C4-2B (cell line): Measurements from ENCODE around the gene SEC16B.

ENCODE experiments used
- ZFX ChIP-seq: fragments of 450-650 bp; IDR thresholded peaks from 2 replicates; pipeline ENCODE4 v1.6.1; 2017
- TF ChIP-seq, protein P1 (sequence below): fragments of 450-650 bp; conservative IDR thresholded peaks from 2 replicates; pipeline ENCODE4 v1.5.1; 2017; ENCODE audit warnings: mild to moderate bottlenecking

DNA sequence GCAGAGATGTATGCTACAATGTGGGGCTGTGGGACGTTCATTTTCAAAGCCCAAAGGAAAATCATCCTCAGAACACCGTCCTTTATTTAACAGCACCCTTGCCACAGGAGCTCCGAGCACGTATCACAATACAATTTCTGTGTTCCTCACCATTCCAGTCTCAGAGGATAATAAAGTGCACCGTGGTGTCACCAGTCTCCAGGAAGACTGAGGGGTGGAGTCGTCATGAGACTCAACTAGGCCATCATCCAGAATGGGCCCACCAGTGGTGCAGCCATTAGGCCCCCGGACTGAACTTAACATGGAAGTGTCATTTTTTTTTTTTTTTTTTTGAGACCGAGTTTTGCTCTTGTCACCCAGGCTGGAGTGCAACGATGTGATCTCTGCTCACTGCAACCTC lies 17.2 kb downstream of the SEC16B start:
- TF ChIP-seq, protein P1, sequence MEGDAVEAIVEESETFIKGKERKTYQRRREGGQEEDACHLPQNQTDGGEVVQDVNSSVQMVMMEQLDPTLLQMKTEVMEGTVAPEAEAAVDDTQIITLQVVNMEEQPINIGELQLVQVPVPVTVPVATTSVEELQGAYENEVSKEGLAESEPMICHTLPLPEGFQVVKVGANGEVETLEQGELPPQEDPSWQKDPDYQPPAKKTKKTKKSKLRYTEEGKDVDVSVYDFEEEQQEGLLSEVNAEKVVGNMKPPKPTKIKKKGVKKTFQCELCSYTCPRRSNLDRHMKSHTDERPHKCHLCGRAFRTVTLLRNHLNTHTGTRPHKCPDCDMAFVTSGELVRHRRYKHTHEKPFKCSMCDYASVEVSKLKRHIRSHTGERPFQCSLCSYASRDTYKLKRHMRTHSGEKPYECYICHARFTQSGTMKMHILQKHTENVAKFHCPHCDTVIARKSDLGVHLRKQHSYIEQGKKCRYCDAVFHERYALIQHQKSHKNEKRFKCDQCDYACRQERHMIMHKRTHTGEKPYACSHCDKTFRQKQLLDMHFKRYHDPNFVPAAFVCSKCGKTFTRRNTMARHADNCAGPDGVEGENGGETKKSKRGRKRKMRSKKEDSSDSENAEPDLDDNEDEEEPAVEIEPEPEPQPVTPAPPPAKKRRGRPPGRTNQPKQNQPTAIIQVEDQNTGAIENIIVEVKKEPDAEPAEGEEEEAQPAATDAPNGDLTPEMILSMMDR: no peak
- TF ChIP-seq ZFX: no peak
